HEK293T (cell line): ENCODE measurements around the gene FRS2.

Experiments used
- CTCF ChIA-PET: fragments of 350-600 bp; formaldehyde crosslinking; extraction: SDS; loops from one replicate; lab custom pipeline; 2021; ENCODE audit warnings: antibody characterized with exemption, inconsistent platforms; lab: Yijun Ruan, JAX
- POLR2A ChIA-PET: fragments of 350-600 bp; formaldehyde crosslinking; extraction: SDS; loops from one replicate; lab custom pipeline; 2020; ENCODE audit warnings: antibody characterized with exemption, inconsistent platforms; lab: Yijun Ruan, JAX
- DNase-seq: peaks from one replicate; pipeline ENCODE4 v3.0.0; 2012; ENCODE audit warnings: mixed read lengths; ENCODE audit errors: extremely low spot score
- ARNT ChIP-seq: fragments of 450-650 bp; IDR thresholded peaks from 2 replicates; pipeline ENCODE4 v1.6.1; 2017; ENCODE audit warnings: mild to moderate bottlenecking
- BHLHE40 ChIP-seq: fragments of 450-650 bp; IDR thresholded peaks from 2 replicates; pipeline ENCODE4 v1.6.1; 2016; ENCODE audit warnings: mild to moderate bottlenecking, moderate library complexity, borderline replicate concordance
- CTBP1 ChIP-seq: fragments of 450-650 bp; IDR thresholded peaks from 2 replicates; pipeline ENCODE4 v1.6.1; 2016; ENCODE audit warnings: borderline replicate concordance
- ELF4 ChIP-seq: fragments of 450-650 bp; IDR thresholded peaks from 2 replicates; pipeline ENCODE4 v1.6.1; 2017; ENCODE audit warnings: antibody characterized with exemption
- FOXA1 ChIP-seq: fragments of 450-650 bp; IDR thresholded peaks from 2 replicates; pipeline ENCODE4 v1.6.1; 2016; ENCODE audit warnings: mild to moderate bottlenecking
- FOXK2 ChIP-seq: fragments of 450-650 bp; IDR thresholded peaks from 2 replicates; pipeline ENCODE4 v1.6.1; 2016; ENCODE audit warnings: mild to moderate bottlenecking
- FOXM1 ChIP-seq: fragments of 450-650 bp; IDR thresholded peaks from 2 replicates; pipeline ENCODE4 v1.6.1; 2017; ENCODE audit warnings: mild to moderate bottlenecking, borderline replicate concordance
- HDGF ChIP-seq: fragments of 450-650 bp; IDR thresholded peaks from 2 replicates; pipeline ENCODE4 v1.6.1; 2017; ENCODE audit warnings: antibody characterized with exemption, borderline replicate concordance
- L3MBTL2 ChIP-seq: fragments of 450-650 bp; conservative IDR thresholded peaks from 2 replicates; pipeline ENCODE4 v1.6.1; 2016; ENCODE audit warnings: mild to moderate bottlenecking
- LEF1 ChIP-seq: fragments of 450-650 bp; IDR thresholded peaks from 2 replicates; pipeline ENCODE4 v1.6.1; 2017; ENCODE audit warnings: mild to moderate bottlenecking, borderline replicate concordance
- NFRKB ChIP-seq: fragments of 450-650 bp; IDR thresholded peaks from 2 replicates; pipeline ENCODE4 v1.6.1; 2016; ENCODE audit warnings: mild to moderate bottlenecking, moderate library complexity
- SP1 ChIP-seq: fragments of 450-650 bp; IDR thresholded peaks from 2 replicates; pipeline ENCODE4 v1.6.1; 2017
- SUZ12 ChIP-seq: fragments of 450-650 bp; IDR thresholded peaks from 2 replicates; pipeline ENCODE4 v1.6.1; 2016; ENCODE audit warnings: mild to moderate bottlenecking
- TARDBP ChIP-seq: fragments of 450-650 bp; IDR thresholded peaks from 2 replicates; pipeline ENCODE4 v1.6.1; 2016
- ZNF384 ChIP-seq: fragments of 450-650 bp; IDR thresholded peaks from 2 replicates; pipeline ENCODE4 v1.6.1; 2016
- TF ChIP-seq, protein P1 (sequence below): fragments of 450-650 bp; IDR thresholded peaks from 2 replicates; pipeline ENCODE4 v1.6.1; 2016

FRS2 gene

DNA sequence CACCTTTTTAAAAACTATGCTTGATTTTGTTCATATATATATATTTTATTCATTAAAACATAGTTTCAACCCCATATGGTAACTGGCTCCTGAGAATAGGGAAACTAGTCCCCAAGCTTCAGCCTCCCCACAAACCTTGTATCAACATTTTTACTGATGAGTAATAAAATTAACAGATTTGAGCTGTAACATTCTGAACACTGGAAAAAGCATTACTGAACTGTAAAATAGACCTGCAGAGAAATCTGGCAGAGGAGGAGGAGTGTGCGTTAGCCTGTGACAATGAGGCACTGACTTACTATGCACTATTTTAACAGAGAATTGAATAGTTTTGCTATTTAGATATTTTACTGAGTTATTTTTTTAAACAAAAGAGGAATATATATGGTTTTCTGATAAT, 43.1 kb downstream of the FRS2 start:
- no peak for TF ChIP-seq CTBP1
- no peak for TF ChIP-seq FOXK2
- CTCF ChIA-PET, result no interaction called here
- POLR2A ChIA-PET, result no interaction called here
- DNase-seq, result no peak

GRCh38 chr12:69514111-69514510, 43.9 kb downstream of the FRS2 start:
- ChIA-PET POLR2A (no interaction called here), CTCF (no interaction called here)
- no peak for DNase-seq
- TF ChIP-seq LEF1, result no peak
- TF ChIP-seq SP1, result no peak
- TF ChIP-seq NFRKB, result no peak
- no peak for TF ChIP-seq ARNT
- no peak for TF ChIP-seq L3MBTL2

DNA sequence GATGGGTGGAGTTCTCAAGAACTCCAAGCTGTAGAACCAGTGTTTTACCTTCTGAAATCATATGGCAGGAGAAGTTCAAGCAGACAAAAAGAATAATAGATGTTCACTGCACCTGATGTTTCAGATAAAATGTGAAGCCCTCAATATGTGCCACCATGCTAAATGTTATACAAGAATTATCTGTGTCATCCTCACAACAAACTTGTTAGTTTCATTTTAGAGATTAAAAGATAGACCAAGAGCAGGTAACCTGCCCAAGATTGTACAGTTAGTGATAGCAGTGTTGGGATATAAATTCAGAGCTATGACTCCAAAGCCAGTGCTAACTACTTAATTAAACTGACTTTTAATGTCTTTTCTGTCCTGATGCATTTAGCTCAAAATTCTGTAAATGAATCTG, 44.7 kb downstream of the FRS2 start:
- POLR2A ChIA-PET, result no interaction called here
- CTCF ChIA-PET, result interaction anchor here (0.6 kb wide), 1 partner anchor 584 kb away, joined by 3 read pairs; no protein-coding TSS in a partner anchor
- TF ChIP-seq FOXK2, result no peak
- no peak for TF ChIP-seq L3MBTL2
- no peak for TF ChIP-seq SP1
- TF ChIP-seq, protein P1, sequence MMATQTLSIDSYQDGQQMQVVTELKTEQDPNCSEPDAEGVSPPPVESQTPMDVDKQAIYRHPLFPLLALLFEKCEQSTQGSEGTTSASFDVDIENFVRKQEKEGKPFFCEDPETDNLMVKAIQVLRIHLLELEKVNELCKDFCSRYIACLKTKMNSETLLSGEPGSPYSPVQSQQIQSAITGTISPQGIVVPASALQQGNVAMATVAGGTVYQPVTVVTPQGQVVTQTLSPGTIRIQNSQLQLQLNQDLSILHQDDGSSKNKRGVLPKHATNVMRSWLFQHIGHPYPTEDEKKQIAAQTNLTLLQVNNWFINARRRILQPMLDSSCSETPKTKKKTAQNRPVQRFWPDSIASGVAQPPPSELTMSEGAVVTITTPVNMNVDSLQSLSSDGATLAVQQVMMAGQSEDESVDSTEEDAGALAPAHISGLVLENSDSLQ, result no peak
- TF ChIP-seq HDGF, result no peak
- no peak for TF ChIP-seq ELF4
- TF ChIP-seq ARNT, result no peak
- no peak for TF ChIP-seq LEF1
- TF ChIP-seq NFRKB, result no peak
- TF ChIP-seq BHLHE40, result no peak
- no peak for TF ChIP-seq FOXM1
- no peak for TF ChIP-seq TARDBP
- no peak for TF ChIP-seq CTBP1
- TF ChIP-seq ZNF384, result no peak
- no peak for TF ChIP-seq SUZ12
- no peak for TF ChIP-seq FOXA1
- no peak for DNase-seq

DNA sequence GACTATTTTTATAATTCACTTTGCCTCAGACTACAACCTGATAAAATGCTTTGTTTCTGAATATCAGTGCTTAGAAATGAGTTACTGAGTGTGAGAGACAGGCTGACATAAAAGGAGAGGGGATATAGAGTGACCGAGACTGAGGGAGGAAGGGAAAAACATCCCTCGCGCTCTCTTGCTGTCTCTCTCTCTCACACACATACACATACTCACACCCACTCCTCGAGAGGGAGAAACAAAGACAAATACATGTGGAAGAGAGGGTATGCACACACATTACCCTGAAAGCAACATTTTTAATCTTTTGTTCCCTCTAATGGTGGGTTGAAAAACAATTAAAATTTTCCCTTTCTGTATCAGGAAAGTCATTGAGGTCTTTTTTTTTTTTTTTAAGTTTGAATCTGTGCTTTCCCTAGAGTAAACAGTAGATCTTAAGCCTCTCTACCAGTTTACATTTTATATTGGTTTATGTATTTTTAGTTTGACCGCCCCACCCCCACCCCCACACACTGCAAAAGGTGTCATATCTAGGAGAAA, 45.3 kb downstream of the FRS2 start:
- POLR2A ChIA-PET, result no interaction called here

GRCh38 chr12:69516950-69517349, 46.8 kb downstream of the FRS2 start:
- CTCF ChIA-PET, result no interaction called here
- no peak for DNase-seq
- POLR2A ChIA-PET, result no interaction called here
- TF ChIP-seq ELF4 (no peak), FOXM1 (no peak), FOXA1 (no peak), LEF1 (no peak), SP1 (no peak), ZNF384 (no peak), TARDBP (no peak), ARNT (no peak), NFRKB (no peak), HDGF (no peak), SUZ12 (no peak), BHLHE40 (no peak), CTBP1 (no peak), FOXK2 (no peak), L3MBTL2 (no peak)
- TF ChIP-seq, protein P1, result no peak

More for the DNA sequence above, 45.3 kb downstream of the FRS2 start:
- TF ChIP-seq CTBP1 (no peak), ZNF384 (0 out of 2 replicates have a peak, but pooled peaks have one; percentile 39), ELF4 (no peak), HDGF (no peak), SP1 (no peak)
- no peak for DNase-seq
- CTCF ChIA-PET, result interaction anchor here (0.6 kb wide), 1 partner anchor 584 kb away, joined by 3 read pairs; no protein-coding TSS in a partner anchor

- POLR2A ChIA-PET, result no interaction called here
- CTCF ChIA-PET, result no interaction called here
- no peak for TF ChIP-seq CTBP1
- TF ChIP-seq ELF4, result no peak
- no peak for TF ChIP-seq LEF1
- TF ChIP-seq SP1, result no peak
- no peak for TF ChIP-seq L3MBTL2
- no peak for TF ChIP-seq NFRKB
- no peak for TF ChIP-seq BHLHE40
- TF ChIP-seq ZNF384, result no peak
- no peak for TF ChIP-seq FOXK2
- TF ChIP-seq, protein P1, result no peak
- no peak for TF ChIP-seq ARNT
- TF ChIP-seq FOXA1, result no peak
- TF ChIP-seq FOXM1, result no peak
- TF ChIP-seq HDGF, result no peak
- TF ChIP-seq SUZ12, result no peak
- DNase-seq, result no peak
Observed at GRCh38 chr12:69517406-69517805, 47.2 kb downstream of the FRS2 start.
